GM21576 (cell line): Measurements from ENCODE around the gene C1orf74.

Experiments
- ATAC-seq: cut with Tn5 transposase; IDR thresholded peaks from one replicate; pipeline ENCODE4 v1.9.1; 2021; ENCODE audit warnings: mild to moderate bottlenecking, moderate library complexity; ENCODE audit not compliant: unreplicated experiment

Gene C1orf74

DNA sequence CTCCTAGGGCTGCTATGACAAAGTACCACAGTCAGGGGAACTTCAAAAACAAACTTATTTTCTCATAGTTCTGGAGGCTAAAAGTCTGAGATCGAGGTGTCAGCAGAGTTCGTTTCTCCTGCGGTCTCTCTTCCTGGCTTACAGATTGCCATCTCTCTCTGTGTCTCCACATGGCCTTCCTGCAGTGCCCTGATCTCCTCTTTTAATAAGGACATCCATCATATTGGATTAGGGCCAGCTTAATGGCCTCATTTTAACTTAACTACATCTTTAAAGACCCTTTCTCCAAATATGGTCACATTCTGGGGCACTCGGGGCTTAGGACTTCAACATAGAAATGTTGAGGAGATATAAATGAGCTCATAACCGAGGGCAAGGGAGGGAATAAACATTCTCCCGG, 12.2 kb downstream of the C1orf74 start:
- no peak for ATAC-seq

DNA sequence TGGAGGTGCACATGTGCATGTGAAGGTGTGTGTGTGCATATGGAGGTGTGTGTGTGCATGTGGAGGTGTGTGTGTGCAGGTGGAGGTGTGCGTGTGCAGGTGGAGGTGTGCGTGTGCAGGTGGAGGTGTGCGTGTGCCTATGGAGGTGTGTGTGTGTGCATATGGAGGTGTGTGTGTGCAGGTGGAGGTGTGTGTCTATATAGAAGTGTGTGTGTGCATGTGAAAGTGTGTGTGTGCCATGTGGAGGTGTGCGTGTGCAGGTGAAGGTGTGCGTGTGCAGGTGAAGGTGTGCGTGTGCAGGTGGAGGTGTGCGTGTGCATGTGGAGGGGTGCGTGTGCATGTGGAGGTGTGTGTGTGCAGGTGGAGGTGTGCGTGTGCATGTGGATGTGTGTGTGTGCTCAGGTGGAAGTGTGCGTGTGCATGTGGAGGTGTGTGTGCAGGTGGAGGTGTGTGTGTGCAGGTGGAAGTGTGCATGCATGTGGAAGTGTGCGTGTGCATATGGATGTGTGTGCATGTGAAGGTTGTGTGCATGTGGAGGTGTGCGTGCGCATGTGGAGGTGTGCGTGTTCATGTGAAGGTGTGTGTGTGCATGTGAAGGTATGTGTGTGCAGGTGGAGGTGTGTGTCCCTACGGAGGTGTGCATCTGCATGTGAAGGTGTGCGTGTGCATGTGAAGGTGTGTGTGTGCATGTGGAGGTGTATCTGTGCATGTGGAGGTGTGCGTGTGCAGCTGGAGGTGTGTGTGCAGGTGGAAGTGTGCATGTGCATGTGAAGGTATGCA, 13.5 kb downstream of the C1orf74 start:
- no peak for ATAC-seq

- no peak for ATAC-seq
Measured at GRCh38 chr1:209769971-209770370, 14.4 kb downstream of the C1orf74 start.

DNA sequence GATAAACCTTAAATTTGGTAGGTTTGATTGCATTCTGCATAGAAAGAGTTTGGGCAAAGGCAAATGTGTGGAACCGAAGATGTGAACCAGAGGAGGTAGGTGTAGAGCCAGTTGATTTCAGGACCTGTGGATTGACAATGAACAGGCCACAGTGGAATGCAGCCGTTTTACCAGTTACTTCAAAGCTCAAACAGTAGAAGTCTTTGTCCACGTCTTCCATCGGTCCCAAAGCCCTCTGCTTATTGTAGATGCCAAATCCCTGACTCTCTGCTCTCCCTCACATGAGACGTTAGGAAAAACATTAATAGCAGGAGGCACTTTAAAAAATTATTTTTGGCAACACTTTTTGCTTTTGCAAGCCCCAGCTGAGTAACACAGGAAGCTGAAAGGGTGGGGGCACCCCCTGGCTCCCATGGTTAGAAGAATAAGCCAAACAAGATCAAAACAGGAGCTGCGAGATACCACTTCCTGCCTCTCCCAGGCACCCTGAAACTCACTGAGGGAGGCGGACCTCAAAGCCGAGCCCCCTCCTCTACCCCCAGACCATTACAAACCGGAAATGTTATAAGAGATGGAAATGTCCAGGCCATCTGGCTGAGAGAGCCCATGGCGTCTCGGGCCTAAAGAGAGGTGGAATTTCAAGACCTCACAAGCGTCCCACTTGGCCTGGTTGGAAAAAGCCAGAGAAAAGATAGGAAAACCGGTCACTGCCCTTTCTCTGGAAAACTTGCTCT, 15.0 kb downstream of the C1orf74 start:
- ATAC-seq: peak; percentile 81

DNA sequence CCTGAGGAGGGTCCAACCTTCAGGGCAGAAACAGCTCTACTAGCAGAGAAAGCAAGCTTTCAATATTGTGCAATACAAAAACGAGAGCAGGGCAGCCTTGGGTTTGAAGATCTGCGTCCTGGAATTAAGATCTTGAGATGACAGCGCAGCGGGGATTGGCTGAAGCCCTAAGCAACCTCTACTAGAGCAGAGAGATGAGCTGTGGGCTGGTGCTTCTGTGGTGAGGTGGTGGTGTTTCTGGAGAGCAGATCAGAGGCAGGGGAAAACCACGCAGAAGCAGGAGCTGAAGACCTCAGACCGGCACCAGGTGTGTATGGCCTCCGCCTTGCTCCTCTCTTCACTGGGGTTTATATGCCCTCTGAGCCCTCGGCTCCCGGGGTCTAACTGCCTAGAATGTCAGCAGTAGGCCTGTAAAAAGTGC, 16.0 kb downstream of the C1orf74 start:
- ATAC-seq: peak; percentile 85

DNA sequence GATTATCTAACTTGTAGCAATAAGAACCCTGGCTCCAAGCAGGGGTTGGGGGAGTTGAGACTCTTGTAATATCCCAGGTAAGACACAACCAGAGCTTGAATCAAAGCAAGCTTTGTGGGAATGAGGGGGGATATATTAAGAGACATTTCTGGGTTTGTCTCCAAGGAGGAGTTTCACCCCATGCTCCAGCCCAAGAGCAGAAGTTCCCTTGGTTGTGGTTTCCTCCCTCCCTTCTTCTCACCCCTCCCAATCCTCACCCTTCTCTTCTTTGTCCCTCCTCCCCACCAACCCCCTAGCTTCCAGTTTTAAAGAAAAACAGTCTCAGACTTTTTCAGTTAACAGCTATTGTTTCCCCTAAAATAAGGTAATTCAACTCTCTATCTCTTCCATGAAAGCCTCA, 16.7 kb downstream of the C1orf74 start:
- no peak for ATAC-seq

DNA sequence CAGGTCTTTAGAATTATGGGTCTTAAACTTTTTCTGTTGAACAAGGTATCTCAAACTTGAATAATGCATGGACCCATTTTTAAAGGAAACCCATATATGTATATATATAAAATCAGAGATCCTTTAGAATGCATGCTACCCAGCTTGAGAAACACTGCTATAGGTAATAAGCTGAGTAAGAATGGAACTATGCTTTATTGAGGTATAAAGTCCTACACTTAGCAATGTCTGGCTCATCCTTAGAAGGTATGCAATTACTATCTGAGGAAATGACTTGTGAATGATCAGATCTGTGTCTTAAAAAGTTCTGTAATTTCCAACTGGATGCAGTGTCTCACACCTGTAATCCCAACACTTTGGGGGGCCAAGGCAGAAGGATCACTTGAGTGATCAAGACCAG, 17.3 kb downstream of the C1orf74 start:
- ATAC-seq: no peak

GRCh38 chr1:209766051-209766450, 18.3 kb downstream of the C1orf74 start:
- ATAC-seq: no peak

- no peak for ATAC-seq
Measured at GRCh38 chr1:209761011-209761635, 23.2 kb downstream of the C1orf74 start.

DNA sequence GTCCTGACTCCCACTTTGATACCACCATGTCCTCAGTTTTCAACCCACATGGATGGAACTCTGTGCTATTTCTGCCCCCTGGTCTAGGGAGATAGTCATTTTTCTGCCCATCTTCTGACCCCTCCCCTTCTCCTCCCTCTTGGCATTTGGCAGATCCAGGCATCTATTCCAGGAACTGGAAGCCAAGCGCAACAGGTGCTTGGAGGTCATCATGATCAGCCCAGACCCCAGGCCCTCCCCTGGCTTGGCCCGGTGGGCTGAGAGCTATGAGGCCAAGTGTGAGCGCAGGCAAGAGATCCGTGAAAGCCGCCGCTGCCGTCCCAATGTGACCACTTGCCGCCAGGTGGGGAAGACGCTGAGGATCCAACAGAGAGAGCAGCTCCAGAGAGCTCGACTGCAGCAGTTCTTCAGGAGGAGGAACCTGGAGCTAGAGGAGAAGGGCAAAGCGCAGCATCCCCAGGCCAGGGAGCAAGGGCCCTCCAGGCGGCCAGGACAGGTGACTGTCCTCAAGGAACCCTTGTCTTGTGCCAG, 24.5 kb downstream of the C1orf74 start:
- no peak for ATAC-seq

DNA sequence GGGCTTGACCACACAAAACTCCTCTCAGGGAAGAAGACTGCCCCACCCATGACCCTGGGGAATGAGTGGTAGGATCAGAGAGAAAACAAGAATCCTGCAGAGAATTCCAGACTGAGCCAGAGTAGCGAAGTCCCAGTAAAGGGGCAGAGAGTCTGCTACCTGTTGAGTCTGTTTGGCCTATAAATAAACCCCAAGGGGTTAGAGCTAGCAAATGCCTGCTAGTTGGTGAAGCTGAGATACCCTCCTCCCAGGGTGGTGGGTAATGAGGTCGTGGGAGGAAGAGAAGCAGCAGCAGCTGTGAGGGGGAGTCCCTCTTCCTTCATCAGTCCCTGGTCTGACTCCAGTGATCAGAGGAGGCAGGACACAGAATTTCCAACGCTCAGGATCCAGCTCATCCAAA, 26.0 kb downstream of the C1orf74 start:
- no peak for ATAC-seq

DNA sequence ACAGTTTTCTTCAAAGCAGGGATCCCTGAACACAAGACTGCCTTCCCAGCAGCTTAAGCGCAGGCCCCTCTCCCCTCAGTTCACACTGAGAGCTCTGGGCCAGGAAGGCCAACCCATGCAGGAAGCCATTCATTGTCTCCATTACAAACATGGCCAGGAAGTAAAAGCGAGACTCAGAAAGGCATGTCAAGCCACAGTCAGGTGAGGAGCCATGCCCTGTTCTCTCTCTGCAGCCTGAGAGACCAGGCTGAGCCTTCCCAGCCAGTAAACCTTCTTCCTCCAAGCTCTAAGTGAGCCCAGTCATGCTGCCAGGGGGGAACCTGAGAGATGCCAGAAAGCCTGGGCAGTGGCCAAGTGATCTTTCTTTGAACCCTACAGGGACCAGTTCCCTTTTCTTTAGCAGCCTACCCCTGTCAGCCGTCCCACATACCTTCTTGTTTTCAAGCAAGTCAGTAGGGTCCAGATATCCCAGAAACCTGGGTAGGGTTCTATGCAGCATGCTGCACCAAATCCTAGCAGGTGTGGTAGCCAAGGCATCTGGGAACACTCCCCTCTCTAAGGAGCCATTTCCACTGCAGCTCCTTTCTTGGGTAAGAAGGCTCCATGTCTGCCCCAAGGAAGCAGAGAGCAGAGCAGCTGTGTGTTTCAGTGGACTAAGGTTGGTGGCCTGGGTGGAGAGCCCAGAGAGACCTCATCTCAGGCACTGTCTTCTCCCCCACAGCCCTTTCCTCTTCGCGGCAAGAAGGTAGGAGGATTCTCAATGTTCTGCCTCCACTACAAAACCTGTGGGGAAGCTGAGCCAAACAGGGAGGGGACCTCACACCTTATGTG, 27.5 kb downstream of the C1orf74 start:
- ATAC-seq: peak; percentile 30

DNA sequence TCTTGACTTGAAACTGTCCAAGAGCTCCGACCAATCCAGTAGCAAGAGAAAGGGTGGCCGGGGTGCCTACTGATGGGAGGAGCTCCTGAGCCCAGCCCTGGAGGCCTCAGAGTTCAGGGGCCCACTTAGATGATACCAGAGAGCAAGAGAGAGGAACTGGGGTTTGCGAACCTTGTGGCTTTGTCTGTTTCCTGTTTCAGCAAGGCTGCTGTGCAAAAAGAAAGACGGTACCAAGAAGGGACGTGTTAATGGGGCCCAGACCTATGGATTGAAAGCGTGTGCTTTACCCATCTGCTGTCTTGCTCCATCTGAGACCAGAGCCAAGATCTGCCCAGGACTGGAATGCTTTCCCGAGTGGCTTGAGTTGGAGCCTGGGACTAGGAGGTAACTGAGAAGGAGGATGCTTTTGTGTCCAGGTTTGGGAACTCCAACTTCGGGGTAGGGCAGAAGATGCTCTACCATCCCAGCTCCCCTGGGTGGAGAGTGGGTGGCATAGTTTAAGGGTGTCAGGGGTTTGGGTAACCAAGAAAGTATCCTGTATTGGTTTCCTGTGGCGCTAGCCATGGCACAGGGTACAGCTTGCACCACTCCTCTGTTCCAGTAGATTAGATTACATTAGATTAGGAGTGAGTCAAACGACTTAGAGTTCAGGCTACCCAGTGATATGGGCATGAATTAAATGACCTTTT, 28.3 kb downstream of the C1orf74 start, which contains the start of gene TRAF3IP3:
Gene TRAF3IP3 (plus strand): TSS at position 128 of the 689 bp plus-strand sequence. CDS start 3,987 bp downstream, outside the sequence.
- ATAC-seq: peak; percentile 78

GRCh38 chr1:209755256-209755655, 29.1 kb downstream of the C1orf74 start:
- no peak for ATAC-seq

- no peak for ATAC-seq
Measured at GRCh38 chr1:209752890-209753289, 31.5 kb downstream of the C1orf74 start.

- peak; percentile 40 for ATAC-seq
Measured at GRCh38 chr1:209751627-209752231, 32.6 kb downstream of the C1orf74 start.

GRCh38 chr1:209749670-209750323, 34.6 kb downstream of the C1orf74 start:
- ATAC-seq: no peak

DNA sequence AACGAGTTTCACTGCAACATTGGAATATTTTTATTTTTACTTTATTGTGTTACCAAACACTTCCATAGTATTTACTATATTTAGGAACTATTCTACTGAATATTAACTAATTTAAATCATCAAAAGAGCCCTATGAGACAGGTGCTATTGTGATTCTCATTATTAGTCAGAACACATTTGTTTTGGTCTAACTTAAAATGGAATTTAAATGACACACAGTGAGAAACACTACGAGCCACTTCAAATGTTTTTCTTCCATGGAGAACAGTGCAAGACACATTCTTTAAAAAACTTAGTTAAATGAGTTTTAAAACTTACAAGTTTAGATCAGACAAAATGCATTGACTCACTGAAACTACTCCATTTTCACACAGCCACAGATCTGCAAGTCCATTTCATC, 35.2 kb downstream of the C1orf74 start:
- no peak for ATAC-seq

GRCh38 chr1:209748620-209749019, 35.7 kb downstream of the C1orf74 start:
- ATAC-seq: no peak
